Measurements from ENCODE around the gene PLEKHS1.

The PLEKHS1 gene

GRCh38 chr10:113740850-113741249 lies 10.6 kb upstream of the PLEKHS1 start:
- TF ChIP-seq CTCF (IDR thresholded peaks at IDR 0.05; ENCODE audit: low read depth, low read length), result no peak
- no peak overlapping the region for H3K4me3 ChIP-seq (ENCODE audit: low read depth, low read length)

GRCh38 chr10:113742466-113742865 lies 9.0 kb upstream of the PLEKHS1 start:
- H3K4me3 ChIP-seq (ENCODE audit: low read depth, low read length), result no peak overlapping the region
- no peak for TF ChIP-seq CTCF (IDR thresholded peaks at IDR 0.05; ENCODE audit: low read depth, low read length)

GRCh38 chr10:113743594-113743993 lies 7.9 kb upstream of the PLEKHS1 start:
- TF ChIP-seq CTCF (IDR thresholded peaks at IDR 0.05; ENCODE audit: low read depth, low read length), result no peak
- H3K4me3 ChIP-seq (ENCODE audit: low read depth, low read length), result no peak overlapping the region

GRCh38 chr10:113745374-113745773 lies 6.1 kb upstream of the PLEKHS1 start:
- no peak overlapping the region for H3K4me3 ChIP-seq (ENCODE audit: low read depth, low read length)
- TF ChIP-seq CTCF (IDR thresholded peaks at IDR 0.05; ENCODE audit: low read depth, low read length), result no peak

- TF ChIP-seq CTCF (IDR thresholded peaks at IDR 0.05; ENCODE audit: low read depth, low read length), result no peak
- H3K4me3 ChIP-seq (ENCODE audit: low read depth, low read length), result no peak overlapping the region
Measured at GRCh38 chr10:113746217-113746957, 5.1 kb upstream of the PLEKHS1 start.

GRCh38 chr10:113752553-113752952 lies 1.1 kb downstream of the PLEKHS1 start:
- TF ChIP-seq CTCF (IDR thresholded peaks at IDR 0.05; ENCODE audit: low read depth, low read length), result no peak
- no peak overlapping the region for H3K4me3 ChIP-seq (ENCODE audit: low read depth, low read length)

GRCh38 chr10:113753020-113753692 lies 1.7 kb downstream of the PLEKHS1 start:
- TF ChIP-seq CTCF (IDR thresholded peaks at IDR 0.05; ENCODE audit: low read depth, low read length), result no peak
- no peak overlapping the region for H3K4me3 ChIP-seq (ENCODE audit: low read depth, low read length)

Data from WI38 (cell line).